Medulla oblongata (tissue), 1 donor: Measurements from ENCODE around the gene TRIM56.
"Not testable (repeated sequence)": the region's sequence is repeated elsewhere in the genome, so short reads cannot be mapped to it uniquely, and the experiment has no call there.

Source experiments
- DNase-seq: peaks from one replicate; pipeline ENCODE4 v3.0.0-alpha.2; 2015; ENCODE audit errors: extremely low spot score

The TRIM56 gene, protein sequence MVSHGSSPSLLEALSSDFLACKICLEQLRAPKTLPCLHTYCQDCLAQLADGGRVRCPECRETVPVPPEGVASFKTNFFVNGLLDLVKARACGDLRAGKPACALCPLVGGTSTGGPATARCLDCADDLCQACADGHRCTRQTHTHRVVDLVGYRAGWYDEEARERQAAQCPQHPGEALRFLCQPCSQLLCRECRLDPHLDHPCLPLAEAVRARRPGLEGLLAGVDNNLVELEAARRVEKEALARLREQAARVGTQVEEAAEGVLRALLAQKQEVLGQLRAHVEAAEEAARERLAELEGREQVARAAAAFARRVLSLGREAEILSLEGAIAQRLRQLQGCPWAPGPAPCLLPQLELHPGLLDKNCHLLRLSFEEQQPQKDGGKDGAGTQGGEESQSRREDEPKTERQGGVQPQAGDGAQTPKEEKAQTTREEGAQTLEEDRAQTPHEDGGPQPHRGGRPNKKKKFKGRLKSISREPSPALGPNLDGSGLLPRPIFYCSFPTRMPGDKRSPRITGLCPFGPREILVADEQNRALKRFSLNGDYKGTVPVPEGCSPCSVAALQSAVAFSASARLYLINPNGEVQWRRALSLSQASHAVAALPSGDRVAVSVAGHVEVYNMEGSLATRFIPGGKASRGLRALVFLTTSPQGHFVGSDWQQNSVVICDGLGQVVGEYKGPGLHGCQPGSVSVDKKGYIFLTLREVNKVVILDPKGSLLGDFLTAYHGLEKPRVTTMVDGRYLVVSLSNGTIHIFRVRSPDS

DNA sequence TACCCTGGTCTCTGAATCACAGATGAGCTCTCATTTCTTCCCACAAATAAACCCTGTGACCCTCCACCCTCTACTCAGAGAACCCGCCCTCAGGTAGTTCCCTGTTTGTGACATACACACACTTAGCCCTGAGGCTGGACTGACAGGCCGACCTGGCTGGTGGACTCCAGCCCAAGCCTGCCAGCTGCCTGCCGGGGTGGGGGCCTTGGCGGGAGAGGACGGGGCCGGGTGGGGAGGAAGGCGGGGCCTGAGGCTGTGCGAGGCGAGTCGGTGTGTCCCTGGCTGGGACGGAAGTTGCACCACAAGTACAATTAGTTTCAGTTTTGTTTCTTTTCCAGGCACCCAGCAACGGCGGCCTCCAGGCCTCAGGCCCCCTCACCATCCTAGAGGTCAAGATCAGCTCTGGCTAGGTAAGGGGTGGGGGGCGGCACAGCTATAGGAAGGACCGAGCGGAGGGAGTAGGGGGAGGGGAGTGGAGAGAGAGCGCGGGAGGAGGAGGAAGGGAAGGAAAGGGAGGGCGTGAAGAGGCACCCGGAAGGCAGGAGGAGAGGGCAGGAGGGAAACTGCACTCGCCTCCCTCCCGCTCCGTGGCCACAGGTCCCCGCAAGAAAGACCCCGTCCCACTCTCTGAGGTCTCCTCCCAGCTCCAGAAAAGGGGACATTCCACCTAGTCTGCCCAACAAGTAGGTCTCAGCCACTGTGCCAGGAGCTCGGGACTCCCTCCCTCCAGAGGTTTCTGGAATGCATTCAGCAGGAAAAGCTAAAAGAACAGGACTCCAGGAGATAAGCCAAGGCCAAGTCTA lies at the start of gene TRIM56:
TSS of gene TRIM56 (plus strand) at position 320 of the 803 bp plus-strand sequence. CDS start 1,832 bp downstream, outside the sequence.
- DNase-seq = peak; percentile 85

DNA sequence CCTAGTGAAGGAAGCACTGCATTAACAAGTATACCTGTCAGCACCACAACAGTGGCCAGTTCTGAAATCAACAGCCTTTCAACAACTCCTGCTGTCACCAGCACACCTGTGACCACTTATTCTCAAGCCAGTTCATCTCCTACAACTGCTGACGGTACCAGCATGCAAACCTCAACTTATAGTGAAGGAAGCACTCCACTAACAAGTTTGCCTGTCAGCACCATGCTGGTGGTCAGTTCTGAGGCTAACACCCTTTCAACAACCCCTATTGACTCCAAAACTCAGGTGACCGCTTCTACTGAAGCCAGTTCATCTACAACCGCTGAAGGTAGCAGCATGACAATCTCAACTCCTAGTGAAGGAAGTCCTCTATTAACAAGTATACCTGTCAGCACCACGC lies 49.3 kb upstream of the TRIM56 start:
- DNase-seq = no peak

DNA sequence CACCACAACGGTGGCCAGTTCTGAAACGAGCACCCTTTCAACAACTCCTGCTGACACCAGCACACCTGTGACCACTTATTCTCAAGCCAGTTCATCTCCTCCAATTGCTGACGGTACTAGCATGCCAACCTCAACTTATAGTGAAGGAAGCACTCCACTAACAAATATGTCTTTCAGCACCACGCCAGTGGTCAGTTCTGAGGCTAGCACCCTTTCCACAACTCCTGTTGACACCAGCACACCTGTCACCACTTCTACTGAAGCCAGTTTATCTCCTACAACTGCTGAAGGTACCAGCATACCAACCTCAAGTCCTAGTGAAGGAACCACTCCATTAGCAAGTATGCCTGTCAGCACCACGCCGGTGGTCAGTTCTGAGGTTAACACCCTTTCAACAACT lies 44.0 kb upstream of the TRIM56 start:
- not testable (repeated sequence) for DNase-seq

DNA sequence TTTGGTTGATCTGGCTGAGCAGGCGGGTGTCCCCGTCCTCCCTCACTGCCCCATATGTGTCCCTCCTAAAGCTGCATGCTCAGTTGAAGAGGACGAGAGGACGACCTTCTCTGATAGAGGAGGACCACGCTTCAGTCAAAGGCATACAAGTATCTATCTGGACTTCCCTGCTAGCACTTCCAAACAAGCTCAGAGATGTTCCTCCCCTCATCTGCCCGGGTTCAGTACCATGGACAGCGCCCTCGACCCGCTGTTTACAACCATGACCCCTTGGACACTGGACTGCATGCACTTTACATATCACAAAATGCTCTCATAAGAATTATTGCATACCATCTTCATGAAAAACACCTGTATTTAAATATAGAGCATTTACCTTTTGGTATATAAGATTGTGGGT lies 26.9 kb upstream of the TRIM56 start:
- DNase-seq = peak; percentile 64

DNA sequence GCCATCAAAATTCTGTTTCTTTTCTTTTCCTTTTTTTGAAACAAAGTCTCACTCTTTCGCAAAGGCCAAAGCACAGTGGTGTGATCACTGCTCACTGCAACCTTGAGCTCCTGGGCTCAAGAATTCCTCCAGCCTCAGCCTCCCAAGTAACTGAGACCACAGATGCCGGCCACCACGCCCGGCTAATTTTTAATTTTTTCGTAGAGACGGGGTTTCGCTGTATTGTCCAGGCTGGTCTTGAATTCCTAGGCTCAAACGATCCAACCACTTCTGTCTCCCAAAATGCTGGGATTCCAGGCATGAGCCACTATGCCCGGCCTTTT lies 25.7 kb upstream of the TRIM56 start:
- DNase-seq = no peak

DNA sequence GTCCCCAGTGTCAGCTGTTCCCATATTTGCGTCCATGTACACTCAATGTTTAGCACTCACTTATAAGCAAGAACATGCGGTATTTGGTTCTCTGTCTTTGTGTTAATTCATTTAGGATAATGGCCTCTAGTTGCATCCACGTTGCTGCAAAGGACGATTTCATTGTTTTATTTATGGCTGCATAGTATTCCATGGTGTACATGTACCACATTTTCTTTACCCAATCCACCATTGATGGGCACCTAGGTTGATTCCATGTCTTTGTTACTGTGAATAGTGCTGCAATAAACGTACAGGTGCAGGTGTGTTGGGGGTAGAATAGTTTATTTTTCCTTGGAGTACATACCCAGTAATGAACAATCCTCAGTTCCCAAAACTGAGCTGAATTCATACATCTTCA lies 24.3 kb upstream of the TRIM56 start:
- DNase-seq = no peak

DNA sequence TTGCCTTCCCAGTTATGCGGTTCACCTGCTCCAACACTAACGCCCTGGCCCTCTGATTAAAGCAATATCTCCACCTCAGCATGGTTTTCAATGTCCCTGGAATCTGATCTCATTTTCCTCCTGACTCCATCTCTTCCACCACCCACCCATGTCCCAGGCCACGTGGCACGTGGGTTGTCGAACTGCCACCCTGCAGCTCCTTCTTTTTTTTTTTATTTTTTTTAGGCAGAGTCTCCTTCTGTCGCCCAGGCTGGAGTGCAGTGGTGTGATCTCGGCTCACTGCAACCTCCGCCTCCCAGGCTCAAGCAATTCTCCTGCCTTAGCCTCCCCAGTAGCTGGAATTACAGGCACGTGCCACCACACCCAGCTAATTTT lies 21.1 kb upstream of the TRIM56 start:
- not testable (repeated sequence) for DNase-seq

DNA sequence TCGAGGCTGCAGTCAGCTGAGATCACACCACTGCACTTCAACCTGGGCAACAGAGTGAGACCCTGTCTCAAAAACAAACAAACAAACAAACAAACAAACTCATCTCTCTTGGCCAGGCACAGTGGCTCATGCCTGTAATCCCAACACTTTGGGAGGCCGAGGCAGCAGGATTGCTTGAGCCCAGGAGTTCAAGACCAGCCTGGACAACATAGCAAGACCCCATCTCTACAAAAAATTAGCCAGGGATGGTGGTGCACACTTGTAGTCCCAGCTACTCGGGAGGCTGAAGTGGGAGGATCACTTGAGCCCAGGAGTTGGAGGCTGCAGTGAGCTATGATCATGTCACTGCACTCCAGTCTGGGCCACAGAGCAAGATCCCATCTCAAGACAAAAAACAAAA lies 20.1 kb upstream of the TRIM56 start:
- DNase-seq = not testable (repeated sequence)

DNA sequence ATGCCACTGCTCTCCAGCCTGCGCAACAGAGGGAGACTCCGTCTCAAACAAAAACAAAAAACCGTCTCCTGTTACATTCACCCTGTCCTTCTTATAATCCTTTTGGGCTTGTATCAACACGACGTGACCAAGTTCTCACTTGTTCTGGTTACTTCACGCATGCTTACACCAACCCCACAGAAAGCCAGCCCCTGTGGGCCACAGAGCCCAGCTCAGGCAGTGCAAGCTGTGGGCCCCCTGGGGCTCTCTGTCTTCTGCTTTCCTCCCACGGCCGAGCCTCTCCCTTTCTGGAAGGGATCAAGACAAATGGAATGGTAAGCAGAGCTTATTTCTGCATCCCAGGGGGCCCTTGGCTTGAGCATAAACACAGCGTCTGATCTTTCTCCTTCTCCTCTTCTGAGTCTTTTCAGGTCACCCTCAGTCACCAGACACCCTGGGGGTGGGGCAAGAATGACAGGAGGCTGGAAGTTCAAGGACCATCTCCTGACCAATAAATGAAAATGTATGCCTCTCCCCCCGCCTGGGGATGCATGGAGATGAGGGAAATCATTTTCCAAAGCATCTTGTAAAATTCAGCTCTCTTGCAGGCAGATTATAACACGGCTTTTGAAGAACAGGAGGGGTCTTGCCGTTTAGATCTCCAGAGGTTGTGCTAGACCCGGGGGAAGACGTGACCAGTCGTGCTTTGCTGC lies 19.0 kb upstream of the TRIM56 start:
- DNase-seq = no peak

DNA sequence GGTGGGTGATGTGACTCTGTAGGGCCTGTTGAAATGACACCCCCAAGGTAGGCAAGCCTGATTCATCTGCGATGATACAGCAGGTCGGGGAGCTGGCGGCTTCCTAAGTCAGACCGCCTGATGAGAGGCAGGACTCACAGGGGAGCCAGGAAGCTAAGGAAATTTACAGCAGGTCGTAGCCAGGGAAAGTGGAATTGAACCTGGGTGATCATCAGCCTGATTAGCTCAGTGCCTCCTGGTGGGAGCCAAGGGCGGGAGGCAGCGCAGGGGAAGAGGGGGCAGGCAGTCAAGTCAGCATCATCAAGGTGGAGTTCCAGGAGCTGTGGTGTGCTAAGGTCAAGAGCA lies 18.5 kb upstream of the TRIM56 start:
- DNase-seq = no peak

DNA sequence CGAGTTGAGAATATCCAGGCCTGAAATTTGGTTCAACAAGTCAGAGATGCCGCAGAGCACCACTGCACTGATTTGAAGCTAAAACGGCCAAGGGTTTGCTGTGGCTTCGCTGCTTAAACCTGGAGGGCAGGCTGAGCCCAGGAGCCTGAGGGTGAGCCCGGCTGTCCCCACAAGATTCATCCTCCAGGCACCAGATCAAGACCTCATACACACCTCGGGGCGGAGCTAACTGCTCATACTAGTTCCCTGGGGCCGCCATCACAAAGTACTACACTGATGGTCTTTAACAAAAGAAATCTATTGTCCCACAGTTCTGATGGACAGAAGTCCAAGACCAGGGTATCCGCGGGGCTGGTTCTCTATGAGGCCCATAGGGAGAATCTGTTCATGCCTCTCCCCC lies 16.9 kb upstream of the TRIM56 start:
- DNase-seq = no peak

DNA sequence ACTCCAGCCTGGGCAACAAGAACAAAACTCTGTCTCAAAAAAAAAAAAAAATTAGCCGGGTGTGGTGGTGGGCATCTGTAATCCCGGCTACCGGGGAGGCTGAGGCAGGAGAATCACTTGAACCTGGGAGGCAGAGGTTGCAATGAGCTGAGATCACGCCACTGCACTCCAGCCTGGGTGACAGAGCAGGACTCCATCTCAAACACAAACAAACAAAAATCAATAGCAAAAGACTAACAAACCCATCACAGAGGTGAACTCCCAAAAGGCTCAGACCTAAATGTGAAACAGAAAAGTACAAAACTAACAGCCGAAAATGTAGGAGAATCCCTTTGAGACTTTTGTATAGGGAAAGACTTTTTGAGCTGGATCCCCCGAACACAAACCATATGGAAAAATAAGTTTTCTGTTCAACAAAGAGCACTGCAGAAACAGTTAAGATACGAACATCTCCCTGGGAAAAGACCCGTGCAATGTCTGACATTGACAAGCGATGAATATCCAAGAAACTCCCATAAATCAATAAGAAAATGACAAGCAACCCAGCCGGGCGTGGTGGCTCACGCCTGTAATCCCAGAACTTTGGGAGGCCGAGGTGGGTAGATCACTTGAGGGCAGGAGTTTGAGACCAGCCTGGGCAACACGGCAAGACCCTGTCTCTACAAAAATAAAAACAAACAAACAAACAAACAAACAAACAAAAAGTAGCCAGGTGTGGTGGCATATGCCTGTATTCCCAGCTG lies 13.7 kb upstream of the TRIM56 start:
- not testable (repeated sequence) for DNase-seq

DNA sequence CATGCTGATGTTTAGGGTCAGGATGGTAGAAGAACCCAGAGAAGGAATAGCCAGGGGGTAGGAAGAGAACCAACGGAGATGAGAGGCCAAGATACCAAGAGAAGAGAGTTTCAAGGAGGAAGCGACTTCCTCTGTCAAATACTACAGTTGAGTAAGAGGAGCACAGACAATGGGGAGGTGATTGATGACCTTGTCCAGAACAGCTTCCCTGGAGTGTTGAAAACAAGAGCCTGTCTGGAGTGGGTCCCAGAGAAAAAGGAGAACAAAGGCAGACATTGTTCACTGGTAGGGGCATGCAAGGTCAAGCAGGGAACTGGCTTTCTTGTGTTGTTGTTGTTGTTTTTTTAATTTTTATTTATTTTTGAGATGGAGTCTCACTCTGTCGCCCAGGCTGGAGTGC lies 9.6 kb upstream of the TRIM56 start:
- DNase-seq = peak; percentile 43

DNA sequence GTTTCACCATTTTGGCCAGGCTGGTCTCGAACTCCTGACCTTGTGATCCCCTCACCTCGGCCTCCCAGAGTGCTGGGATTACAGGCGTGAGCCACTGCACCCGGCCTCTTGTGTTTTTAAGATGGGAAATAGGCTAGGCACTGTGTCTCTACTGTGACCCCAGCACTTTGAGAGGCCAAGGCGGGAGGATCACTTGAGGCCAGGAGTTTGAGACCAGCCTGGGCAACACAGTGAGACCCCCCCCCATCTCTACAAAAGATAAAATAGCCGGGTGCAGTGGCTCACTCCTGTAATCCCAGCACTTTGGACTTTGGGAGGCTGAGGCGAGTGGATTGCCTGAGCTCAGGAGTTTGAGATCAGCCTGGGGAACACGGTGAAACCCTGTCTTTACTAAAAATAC lies 9.1 kb upstream of the TRIM56 start:
- not testable (repeated sequence) for DNase-seq

DNA sequence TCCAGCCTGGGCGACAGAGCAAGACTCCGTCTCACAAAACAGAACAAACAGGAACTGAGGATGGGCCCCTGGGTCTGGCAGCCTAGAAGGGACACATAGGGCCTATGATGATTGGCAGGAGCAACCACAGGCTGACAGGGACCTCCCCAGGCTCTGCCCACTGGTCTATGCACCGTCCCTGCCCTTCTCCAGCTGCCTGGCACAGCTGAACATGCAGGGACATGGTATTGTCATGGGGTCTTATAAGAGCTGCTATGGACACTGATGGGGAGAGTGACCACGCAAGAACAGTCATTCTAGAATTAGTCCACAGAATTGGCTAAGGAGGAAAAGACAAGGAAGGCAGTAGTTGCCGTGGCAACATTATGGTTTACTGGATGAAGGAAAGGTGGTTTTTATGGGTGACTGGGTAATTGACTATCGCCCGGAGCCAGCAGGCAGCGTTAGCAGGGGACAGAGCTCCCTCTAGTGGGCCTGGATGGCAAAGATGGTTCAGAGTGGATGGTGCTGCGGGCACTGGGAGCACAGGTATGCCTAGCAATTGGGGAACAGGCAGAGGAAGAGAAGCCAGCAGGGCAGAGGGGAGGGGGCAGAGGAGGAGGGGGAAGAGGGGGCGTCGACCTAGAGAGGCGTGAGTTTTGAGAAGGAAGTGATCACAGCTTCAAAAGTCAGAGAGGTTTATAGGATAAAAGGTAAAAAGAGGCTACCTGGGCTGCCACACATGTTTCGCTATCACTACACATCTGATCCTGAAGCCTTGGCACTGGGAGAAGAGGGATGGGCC lies 7.8 kb upstream of the TRIM56 start:
- DNase-seq = peak; percentile 81

DNA sequence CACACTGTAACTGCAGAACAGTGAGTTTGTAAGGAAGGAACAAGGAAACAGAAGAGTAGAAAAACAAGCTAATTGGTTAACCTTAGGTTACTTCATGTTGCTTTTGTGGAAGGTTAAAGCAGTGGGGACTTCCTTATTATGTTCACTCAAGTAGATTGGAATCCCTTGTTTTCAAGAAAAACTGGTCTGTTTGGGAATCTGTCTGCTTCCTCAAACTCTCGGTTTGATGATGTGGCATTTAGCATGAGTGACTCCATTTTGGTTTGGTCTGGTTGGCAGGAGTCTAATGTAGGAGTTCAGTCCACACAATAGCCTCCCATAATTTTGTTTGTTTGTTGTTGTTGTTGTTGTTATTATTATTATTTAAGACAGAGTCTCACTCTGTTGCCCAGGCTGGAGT lies 3.8 kb upstream of the TRIM56 start:
- no peak for DNase-seq

DNA sequence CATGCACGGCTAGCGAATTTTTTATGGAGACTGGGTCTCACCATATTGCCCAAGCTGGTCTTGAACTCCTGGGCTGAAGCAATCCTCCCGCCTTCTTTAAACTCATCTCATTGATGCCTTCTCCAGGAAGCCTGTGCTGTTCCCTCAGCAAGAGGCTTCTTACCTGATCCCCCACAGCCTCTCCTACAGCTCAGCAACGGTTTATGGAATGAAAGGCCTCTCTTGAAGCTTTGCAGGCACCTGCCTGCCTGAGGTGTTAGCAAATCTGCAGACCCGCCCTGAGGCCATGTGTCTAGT lies 468 bp upstream of the TRIM56 start:
- DNase-seq = no peak

DNA sequence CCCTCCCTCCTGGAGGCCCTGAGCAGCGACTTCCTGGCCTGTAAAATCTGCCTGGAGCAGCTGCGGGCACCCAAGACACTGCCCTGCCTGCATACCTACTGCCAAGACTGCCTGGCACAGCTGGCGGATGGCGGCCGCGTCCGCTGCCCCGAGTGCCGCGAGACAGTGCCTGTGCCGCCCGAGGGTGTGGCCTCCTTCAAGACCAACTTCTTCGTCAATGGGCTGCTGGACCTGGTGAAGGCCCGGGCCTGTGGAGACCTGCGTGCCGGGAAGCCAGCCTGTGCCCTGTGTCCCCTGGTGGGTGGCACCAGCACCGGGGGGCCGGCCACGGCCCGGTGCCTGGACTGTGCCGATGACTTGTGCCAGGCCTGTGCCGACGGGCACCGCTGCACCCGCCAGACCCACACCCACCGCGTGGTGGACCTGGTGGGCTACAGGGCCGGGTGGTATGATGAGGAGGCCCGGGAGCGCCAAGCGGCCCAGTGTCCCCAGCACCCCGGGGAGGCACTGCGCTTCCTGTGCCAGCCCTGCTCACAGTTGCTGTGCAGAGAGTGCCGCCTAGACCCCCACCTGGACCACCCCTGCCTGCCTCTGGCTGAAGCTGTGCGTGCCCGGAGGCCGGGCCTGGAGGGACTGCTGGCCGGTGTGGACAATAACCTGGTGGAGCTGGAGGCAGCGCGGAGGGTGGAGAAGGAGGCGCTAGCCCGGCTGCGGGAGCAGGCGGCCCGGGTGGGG lies 2.2 kb downstream of the TRIM56 start:
- no peak for DNase-seq

DNA sequence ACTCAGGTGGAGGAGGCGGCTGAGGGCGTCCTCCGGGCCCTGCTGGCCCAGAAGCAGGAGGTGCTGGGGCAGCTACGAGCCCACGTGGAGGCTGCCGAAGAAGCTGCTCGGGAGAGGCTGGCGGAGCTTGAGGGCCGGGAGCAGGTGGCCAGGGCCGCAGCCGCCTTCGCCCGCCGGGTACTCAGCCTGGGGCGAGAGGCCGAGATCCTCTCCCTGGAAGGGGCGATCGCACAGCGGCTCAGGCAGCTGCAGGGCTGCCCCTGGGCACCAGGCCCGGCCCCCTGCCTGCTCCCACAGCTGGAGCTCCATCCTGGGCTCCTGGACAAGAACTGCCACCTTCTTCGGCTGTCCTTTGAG lies 2.8 kb downstream of the TRIM56 start:
- no peak for DNase-seq

DNA sequence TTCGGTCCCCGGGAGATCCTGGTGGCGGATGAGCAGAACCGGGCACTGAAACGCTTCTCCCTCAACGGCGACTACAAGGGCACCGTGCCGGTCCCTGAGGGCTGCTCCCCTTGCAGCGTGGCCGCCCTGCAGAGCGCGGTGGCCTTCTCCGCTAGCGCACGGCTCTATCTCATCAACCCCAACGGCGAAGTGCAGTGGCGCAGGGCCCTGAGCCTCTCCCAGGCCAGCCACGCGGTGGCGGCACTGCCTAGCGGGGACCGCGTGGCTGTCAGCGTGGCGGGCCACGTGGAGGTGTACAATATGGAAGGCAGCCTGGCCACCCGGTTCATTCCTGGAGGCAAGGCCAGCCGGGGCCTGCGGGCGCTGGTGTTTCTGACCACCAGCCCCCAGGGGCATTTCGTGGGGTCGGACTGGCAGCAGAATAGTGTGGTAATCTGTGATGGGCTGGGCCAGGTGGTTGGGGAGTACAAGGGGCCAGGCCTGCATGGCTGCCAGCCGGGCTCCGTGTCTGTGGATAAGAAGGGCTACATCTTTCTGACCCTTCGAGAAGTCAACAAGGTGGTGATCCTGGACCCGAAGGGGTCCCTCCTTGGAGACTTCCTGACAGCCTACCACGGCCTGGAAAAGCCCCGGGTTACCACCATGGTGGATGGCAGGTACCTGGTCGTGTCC lies 3.7 kb downstream of the TRIM56 start:
- DNase-seq = no peak
